ENCODE results near the gene KIF24.
"Not testable (repeated sequence)": the region's sequence is repeated elsewhere in the genome, so short reads cannot be mapped to it uniquely, and the experiment has no call there.

The KIF24 gene, protein sequence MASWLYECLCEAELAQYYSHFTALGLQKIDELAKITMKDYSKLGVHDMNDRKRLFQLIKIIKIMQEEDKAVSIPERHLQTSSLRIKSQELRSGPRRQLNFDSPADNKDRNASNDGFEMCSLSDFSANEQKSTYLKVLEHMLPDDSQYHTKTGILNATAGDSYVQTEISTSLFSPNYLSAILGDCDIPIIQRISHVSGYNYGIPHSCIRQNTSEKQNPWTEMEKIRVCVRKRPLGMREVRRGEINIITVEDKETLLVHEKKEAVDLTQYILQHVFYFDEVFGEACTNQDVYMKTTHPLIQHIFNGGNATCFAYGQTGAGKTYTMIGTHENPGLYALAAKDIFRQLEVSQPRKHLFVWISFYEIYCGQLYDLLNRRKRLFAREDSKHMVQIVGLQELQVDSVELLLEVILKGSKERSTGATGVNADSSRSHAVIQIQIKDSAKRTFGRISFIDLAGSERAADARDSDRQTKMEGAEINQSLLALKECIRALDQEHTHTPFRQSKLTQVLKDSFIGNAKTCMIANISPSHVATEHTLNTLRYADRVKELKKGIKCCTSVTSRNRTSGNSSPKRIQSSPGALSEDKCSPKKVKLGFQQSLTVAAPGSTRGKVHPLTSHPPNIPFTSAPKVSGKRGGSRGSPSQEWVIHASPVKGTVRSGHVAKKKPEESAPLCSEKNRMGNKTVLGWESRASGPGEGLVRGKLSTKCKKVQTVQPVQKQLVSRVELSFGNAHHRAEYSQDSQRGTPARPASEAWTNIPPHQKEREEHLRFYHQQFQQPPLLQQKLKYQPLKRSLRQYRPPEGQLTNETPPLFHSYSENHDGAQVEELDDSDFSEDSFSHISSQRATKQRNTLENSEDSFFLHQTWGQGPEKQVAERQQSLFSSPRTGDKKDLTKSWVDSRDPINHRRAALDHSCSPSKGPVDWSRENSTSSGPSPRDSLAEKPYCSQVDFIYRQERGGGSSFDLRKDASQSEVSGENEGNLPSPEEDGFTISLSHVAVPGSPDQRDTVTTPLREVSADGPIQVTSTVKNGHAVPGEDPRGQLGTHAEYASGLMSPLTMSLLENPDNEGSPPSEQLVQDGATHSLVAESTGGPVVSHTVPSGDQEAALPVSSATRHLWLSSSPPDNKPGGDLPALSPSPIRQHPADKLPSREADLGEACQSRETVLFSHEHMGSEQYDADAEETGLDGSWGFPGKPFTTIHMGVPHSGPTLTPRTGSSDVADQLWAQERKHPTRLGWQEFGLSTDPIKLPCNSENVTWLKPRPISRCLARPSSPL (N-terminal part only)

DNA sequence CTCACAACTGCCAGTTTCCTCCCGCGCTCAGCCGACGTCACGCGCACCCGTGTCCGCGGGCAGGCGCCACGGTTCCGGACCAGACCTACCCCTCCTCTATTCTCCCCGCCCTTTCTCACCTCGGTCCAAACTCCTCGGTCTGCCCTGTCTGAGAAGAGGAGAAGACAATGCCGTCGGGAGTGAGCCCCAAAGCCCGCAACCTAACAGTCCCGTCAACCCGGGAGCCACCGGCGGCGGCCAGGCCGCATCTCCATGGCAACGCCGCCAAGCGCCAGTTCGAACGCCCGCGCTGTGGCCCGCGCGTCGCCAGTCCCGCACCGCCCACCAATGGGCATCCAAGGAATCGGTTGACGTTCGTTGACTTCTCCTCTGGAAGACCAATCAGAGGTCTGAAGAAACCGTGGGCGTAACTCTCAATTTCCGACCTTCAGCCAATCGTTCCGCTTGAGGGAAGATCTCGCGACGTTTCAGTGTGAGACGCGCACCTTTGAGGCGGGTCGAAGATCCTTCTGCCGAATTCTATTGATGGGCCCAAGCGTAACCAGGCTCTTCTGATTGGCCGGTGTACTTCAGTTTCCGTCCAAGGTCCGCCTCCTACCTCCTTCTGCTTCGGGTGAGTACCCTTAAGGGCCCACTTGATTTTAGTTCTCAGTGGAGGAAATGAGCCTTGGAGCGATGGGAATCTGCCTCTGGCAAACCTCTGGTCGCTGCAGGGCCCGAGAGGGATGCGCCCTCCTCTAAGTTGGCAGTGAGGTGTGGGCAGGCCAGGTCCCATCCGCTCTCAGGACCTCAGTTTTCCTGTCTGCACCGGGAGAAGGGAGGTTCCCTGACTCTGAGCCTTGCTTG, at the start of gene KIF24, which contains the start of gene NUDT2:
TSS of gene KIF24 (minus strand) at position 282 of the 846 bp plus-strand sequence. CDS start 17,922 bp downstream, outside the sequence.
TSS of gene NUDT2 (plus strand) at position 583 of the 846 bp plus-strand sequence. CDS start 9,471 bp downstream, outside the sequence.
- peak; percentile 100 for DNase-seq

DNA sequence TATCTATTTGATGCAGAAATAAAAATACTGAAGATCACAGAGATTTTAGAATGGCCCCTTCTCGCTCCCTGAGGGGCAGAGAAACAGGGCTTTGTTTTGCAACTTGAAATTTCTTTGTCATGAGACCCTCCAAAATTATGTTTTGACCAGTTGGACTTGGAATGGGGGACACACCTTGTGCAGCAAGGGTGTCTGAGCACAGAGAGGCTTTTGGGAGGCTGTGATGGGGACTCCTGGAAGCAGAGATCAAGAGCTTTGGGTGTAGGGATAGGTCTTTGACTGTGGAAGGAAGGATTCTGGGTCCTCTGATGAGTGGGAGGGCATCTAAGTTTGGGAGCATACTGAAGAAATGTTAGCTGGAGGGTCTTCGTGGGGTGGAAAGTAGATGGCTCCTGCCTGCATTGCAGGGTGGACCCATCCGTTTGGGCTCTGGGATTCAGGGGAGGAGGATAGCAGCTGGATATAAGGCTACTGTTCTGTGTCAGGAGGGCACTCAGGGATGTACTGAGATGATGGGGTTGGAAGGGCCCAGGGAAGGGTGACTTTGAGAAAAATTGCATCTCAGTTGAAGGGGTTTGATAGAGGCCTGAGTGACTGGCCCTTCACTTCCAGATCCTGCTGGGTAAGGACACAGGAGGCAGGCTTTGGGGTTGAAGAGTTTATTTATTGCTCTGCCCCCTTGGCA, 49.5 kb upstream of the KIF24 start:
- DNase-seq: no peak

DNA sequence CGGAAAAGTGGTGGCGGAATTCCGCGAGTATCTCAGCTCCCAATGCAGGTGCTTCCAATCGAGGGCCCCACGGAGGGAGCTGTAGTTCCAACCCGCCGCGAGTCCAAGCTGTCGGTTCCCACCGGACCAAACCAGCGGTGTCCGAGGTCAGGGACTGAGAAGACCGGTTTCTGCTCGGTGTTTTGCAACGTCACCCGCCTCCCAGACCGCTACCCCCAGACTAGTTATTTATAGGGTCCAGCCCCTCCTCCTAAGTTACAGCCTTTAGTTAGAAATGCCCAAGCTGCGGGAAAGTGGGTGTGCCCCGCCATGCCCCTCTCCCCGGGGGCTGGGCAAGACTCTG, 48.3 kb upstream of the KIF24 start:
- DNase-seq: no peak

DNA sequence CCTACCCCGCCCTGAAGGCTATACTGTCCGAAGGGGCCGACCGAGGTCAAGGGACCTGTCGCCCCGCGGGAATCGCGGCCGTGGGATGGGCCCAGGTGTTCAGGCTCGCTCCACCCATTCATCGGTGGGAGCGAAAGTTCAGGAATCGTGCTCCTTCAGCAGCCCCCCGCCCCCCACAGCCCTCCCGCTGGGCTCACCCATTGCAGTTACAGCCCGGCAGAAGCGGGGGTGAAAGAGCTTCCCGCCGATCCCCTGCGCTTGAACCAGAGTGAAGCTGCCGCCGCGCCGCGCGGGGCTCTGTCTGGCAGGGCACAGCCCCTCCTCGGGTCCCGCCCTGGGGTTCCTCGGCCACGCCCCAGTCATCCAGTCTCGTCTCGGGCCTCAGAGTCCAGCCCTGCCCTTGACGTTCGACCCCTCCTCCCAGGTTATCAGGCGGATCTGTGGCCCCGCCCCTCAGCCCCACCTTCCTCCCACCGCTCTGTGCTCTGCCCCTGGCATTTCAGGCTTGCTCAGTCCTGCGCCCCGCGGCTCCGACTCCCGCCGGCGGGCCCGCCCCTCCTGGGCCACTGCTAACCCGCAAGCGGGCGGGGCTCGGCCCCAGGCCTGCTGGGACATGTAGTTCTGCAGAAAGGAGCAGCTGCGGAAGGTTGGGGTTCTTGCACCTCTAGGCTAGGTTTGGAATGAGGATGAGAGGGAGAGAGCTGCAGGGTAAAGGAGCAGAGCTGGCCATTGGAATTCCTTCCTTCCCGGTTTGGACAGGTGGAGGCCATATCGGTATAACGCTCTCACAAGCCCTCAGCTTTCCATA, 47.7 kb upstream of the KIF24 start, which contains the start of gene MYORG:
TSS of gene MYORG (minus strand) at position 303 of the 808 bp plus-strand sequence. CDS start 3,955 bp downstream, outside the sequence.
- DNase-seq: peak; percentile 93

DNA sequence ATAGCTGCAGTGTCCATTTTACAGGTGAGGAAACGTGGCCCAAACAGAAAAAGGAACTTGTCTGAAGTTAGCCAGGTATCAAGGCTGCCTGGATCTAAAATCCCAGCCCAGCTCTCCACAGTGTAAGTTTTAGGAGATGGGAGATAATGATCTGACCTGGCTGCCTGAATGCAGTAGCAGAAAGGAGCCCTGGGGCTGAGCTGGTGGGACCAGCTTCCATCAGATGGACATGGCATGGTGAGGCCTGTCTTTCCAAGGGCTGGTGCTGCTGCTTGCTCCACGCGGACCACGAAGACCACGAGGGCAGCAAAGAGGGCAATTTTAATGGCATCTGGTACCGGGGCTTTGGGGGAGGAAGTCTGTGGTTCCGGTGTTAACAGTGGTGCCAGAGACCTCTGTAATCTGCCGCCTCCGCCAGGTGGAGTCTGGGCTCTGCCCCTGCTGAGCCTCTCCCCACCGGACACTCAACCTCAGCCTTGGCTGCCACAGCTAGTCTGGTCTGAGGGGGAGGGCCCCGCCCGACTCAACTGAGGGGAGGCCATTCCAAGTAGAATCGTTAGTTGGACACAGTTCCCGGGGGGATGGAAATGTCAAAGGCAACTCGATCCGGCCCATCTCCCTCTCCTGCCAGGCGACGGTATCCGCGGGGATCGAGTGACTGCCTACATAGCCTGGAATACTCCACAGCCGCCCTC, 47.0 kb upstream of the KIF24 start:
- DNase-seq: peak; percentile 77

DNA sequence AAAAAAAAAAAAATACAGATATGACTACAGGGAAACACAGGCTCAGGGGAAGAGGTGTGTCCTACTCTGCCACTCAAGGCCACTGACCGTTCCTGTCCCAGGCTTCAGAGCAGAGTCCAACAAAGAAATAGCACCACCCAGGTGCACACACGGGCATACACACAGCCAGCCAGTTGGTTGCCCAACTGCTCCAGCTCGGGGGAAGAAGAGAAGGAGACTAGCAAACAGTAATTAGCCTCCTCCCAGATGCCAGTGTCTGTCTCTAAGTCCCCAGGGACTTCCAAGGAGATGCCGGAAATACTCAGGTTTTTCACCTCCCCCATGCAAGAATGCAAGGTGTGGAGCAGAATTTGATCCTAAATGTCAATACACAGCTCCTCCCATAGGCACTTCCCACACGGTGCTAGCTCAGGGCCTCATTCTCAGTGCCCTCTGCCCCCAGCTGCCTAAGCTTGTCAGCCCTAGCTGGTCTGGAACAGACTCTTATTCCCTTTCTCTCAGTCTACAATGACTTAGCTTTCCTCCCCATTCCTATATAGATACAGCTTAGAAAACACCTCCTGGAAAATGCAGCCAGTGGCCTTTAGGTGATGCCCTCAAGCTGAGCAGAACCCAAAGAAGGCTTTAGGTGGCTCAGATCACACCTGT, 46.0 kb upstream of the KIF24 start:
- peak; percentile 31 for DNase-seq

DNA sequence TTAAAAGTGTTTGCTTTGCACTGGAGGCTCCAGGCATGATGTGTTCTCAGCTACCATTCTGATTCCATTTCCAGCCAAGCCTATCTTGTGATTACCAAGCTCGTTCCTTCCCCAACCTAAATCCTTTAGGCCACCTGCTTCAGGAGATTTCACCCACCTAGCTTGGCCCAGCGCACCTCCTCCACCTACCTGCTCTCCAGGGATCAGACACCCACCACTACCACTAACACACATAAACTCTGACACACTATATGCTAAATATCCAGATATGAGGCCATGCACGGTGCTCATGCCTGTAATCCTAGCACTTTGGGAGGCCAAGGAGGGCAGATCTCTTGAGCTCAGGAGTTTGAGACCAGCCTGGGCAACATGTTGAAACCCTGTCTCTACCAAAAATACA, 45.3 kb upstream of the KIF24 start:
- DNase-seq: no peak

DNA sequence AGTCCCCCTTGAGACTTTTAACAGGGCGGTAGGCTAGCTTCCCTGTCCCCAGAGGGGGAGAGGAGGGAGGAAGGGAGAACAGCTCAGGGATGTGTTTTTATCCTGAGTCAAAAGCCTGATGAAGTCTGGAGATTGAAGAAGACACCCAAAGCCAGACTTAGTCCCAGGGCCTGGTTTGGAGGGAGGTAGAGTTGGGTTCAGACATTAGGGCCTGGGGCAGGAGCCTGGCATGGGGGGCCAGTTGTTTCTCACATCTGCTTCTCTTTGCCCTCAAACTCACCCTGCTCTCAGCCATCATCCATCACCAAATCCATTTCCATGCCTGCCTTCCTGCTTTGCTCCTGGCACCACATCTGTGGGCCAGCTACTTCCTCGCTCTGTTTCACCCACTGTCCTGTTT, 44.7 kb upstream of the KIF24 start:
- no peak for DNase-seq

DNA sequence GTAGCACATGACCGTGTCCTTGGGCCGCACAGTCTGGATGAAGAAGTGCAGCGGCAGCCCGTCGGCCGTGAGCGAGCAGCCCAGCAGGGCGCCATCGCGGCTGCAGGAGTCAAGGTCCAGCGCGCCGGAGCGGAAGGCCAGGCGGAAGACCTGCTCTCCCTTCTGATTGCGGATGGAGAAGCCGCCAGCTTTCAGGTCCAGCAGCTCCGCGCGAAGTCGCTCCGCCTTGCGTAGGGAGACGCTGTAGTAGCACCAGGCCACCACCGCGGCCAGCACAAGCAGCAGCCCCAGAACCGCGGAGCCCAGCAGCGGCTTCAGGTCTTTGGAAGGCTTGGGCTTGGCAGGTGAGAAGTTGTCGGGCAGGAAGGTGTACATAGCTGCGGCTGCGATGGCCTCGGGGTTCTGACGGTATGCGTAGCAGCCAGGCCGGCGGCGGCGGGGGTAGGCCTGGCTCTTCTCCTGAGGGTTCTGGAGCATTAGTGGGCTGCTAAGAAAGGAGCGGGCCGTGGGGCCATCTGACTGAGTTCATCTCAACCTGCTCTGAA, 43.5 kb upstream of the KIF24 start:
- DNase-seq: peak; percentile 74

DNA sequence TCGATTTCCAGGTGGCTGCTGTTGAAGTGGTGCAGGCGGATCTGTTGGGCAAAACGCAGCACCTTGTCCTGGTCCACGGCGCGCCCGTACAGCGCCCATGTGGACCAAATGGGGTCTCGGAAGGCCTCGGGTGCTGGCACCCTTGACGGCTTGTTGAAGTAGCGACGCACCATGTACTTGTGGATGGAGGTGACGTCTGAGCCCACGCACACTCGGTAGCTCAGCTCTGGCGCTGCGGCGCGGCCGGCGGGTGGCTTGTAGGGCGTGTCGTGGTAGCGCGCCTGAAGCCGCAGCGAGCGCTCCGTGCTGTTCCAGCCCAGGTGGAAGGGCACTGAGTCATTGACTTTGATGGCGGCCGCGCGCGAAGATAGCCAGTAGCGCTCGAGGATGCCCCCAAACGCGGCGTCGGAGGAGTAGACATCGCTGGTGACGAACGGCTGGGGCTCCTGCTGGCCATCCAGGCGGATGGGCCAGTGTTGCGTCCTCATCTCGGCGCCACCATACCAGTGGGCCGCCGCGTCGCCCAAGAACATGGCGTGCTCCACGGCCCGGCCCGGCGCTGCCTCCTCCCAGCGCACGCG, 42.9 kb upstream of the KIF24 start:
- DNase-seq: peak; percentile 7

DNA sequence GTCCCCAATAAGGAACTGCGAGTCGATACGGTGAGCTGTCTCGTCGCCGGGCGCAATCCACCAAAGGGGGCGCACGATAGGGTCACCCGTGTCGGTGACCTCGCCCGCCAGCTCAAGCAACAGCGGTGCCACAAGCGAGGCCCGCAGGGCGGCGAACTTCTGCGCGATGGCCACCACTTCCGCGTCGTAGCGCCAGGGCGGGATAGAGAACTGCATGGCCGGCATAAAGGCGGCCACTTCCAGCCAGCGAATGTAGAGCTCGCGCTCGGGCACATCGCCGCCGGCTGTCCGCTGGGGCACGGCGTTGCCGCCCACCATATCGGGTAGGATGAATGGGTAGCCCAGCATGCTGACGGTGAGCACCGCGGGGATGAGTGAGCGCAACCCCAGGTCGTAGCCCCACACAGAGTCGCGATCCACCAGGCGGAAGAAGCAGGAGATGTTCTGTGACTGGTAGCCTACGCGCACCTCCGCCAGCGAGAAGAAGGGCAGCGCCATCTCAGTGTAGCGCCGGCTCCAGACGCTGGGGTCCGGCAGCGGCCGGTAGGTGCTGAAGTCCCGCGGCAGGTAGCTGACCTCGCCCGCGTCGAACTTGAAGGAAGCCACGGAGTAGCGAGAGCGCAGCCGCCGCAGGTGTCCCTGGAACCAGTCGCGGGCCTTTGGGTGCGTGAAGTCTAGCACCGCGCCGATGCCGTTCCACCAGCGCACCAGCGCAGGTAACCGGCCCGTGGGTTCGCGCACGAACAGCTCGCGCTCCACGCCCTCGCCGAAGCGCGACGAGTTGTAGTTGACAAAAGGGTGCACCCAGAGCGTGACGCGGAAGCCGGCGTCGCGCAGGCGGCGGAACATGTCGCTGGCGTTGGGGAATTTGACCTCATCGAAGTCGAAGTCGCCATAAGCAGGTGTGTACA, 42.2 kb upstream of the KIF24 start:
- DNase-seq: peak; percentile 60

DNA sequence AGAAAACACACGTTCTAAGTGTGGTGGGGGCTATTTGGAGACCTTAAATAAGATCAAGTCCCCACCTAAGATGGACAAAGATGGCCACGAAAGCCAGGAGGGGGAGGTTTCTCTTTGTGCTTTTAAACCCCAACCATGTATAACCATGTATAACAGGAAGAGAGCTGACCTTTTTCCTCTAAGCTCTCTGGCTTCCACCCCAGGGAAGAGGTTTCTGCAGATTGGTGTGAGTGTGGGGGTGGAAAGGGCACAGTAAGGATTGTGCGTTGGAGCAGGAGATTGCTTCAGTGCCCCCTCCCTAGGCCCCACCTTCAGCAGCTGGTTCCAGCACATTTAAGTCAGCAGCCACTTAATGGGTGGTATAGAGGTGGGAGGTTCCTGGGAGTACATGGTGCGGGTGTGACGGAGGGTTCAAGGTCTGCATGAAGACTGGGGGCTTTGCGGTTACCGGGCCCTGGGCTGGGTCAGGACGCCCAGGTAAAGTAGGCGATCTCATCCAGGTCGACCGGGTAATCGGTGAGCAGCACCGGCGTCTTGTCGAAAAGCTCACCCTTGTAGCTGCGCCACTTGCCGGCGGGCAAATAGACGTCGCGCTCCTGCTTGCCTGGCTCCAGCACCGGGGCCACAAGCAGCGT, 41.4 kb upstream of the KIF24 start:
- DNase-seq: no peak

DNA sequence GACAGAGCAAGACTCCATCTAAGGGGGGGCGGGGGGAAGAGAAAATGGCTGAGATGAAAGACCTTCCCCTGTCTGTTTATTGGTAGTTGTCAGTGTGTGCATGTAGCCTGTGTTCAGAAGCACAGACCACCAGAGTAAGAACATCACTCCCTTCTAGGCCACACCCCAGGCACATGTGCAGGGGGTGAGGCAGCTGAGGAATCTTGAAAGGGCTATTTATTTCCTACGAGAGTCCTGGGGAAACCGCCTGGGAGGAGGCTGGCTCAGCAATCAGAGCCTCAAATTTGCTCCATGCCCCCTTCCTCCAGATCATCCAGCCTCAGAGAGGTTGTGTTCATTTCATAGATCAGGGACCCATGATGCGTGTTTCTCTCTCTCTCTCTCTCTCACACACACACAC, 40.6 kb upstream of the KIF24 start:
- no peak for DNase-seq

DNA sequence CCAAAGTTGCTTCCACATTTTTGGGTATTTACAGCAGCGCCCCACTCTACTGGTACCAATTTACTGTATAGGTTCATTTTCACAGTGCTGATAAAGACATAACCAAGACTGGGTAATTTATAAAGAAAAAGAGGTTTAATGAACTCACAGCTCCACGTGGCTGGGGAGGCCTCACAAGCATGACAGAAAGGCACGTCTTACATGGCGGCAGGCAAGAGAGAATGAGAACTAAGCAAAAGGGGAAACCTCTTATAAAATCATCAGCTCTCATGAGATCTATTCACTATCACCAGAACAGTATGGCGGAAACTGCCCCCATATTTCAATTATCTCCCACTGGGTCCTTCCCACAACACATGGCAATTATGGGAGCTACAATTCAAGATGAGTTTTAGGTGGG, 39.7 kb upstream of the KIF24 start:
- not testable (repeated sequence) for DNase-seq

DNA sequence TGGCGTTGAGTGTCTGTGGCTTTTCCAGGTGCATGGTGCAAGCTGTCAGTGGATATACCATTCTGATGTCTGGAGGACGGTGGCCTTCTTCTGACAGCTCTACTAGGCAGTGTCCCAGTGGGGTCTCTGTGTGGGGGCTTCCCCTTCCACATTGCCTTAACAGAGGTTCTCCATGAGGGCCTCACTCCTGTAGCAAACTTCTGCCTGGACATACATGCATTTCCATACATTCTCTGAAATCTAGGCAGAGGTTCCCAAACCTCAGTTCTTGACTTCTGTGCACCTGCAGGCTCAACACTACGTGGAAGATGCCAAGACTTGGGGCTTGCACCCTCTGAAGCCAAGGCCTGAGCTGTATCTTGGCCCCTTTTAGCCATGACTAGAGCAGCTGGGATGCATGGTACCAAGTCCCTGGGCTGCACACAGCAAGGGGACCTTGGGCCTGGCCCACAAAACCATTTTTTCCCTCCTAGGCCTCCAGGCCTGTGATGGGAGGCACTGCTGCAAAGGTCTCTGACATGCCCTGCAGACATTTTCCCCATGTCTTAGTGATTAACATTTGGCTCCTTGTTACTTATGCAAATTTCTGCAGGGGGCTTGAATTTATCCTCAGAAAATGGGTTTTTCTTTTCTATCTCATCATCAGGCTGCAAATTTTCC, 38.8 kb upstream of the KIF24 start:
- DNase-seq: not testable (repeated sequence)

DNA sequence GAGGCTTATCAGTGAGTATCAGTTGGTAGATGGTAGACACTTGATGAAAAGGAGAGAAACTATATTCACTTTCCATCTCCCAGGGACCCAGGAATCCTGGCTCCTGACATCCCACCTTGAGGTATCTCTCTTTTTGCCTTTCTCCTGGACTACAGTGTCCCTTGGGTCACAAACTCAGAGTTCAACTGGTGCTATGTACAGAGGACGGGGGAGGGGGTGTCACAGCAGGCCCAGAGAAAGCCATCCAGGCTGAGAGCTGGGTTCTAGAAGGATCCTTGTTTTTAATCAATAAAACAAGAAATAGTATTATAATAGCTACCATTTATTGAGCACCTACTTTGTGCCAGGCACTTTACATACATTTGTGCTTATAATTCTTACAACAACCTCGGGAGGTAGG, 37.3 kb upstream of the KIF24 start:
- no peak for DNase-seq
